Measurements from ENCODE around the gene CLCNKB. TPM values are rescaled to one million over a fixed set of nuclear protein-coding genes. Genes with fewer than 3 reads are reported as not detected.
"Not testable (repeated sequence)": the region's sequence is repeated elsewhere in the genome, so short reads cannot be mapped to it uniquely, and the experiment has no call there.

Gene CLCNKB
- total RNA-seq, 1 donor from 2014 or later: not detected

DNA sequence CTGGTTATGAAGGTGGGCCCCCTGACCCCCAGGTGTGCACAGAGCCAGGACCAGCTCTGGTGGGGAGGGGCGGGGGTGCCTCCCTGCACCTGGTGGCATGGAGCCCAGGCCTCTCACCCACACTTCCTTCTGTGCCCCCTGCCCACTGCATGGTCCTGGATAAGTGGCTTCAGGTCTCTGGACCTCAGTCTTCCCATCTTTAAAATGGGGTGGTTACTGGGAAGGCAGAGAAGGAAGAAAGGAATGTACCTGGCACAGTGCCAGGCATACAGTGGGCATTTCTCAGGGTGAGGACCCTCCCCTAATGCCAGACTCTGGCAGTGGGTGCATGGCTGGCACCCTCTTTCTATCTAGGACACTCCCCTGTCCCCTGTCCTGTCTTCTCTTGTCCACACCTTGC is 14.3 kb upstream of the CLCNKB start:
- intact Hi-C loops (cut with micrococcal nuclease): no loop called here

DNA sequence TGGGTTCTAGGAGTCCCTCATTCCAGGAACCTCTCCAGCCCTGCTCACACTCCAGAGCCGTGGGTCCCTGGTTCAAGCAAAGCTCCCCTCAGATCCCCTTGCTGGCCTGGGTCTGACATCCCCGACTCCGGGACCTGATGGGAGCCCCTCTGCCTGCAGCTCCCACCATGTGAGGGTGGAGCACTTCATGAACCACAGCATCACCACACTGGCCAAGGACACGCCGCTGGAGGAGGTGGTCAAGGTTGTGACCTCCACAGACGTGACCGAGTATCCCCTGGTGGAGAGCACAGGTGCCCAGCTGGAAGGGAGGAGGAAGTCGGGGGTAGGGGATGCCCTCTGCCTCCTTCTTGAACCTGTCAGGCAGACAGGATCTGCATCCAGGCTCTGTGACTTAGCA is 12.0 kb upstream of the CLCNKB start:
- intact Hi-C loops (cut with micrococcal nuclease): no loop called here

DNA sequence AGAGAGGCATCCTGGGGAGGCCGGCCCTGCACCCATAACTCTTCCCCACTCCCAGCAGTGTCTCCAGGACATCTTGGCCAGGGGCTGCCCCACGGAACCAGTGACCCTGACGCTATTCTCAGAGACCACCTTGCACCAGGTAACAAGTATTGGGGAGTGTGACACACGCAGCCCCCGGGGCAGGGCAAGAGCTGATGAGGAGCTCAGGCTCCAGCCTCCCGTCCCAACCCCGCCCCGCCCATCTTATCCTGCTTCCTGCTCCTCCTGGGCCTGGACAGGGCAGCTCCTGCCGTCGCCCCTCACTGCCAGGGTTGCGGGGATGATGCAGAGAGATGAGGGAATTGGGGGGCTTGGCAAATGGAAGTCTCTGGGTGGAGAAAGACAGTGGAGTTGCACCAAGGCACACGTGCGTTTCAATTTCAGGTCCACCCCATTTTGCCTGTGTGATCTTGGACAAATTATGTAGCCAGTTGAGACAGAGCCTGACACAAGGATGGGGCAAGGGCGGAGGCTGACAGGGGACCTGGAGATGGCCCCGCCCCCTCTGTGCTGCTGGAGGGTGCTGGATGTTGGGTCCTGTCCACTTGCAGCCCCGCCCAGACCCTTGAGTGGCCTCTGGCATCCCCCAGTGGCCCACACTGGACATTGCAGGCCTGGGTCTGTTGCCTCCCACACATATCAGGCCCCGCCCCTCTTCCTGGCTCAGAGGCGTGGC is 11.0 kb upstream of the CLCNKB start:
- intact Hi-C loops (cut with micrococcal nuclease): loop anchor here (1.0 kb wide), 2 partner anchors 229 to 240 kb away; no protein-coding TSS in a partner anchor

- intact Hi-C loops (cut with micrococcal nuclease): loop anchor here (1.0 kb wide), 2 partner anchors 230 to 241 kb away; no protein-coding TSS in a partner anchor
These were observed 10.4 kb upstream of the CLCNKB start for GRCh38 chr1:16033103-16033632.

DNA sequence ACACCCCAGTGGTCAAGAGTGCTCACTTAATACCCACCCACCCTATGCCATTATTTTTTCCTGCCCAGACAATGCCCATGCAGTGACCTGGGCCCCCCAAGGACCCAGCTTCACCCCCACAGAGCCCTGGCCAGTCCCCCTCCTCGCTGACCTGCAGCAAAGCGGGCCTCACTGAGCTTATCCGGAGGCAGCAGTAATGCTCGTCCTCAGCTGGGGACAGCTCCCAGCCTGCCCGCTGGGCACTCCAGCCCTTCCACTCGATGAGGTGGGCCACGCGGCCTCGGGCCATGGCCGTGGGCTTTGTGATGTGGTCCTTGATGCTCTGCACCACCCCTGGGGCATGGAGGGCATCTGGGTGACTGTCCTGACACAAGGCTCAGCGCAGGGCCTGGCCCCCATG is 7.1 kb upstream of the CLCNKB start:
- intact Hi-C loops (cut with micrococcal nuclease): not testable (repeated sequence)

- intact Hi-C loops (cut with micrococcal nuclease): no loop called here
These were observed 5.0 kb upstream of the CLCNKB start for GRCh38 chr1:16038620-16038912.

DNA sequence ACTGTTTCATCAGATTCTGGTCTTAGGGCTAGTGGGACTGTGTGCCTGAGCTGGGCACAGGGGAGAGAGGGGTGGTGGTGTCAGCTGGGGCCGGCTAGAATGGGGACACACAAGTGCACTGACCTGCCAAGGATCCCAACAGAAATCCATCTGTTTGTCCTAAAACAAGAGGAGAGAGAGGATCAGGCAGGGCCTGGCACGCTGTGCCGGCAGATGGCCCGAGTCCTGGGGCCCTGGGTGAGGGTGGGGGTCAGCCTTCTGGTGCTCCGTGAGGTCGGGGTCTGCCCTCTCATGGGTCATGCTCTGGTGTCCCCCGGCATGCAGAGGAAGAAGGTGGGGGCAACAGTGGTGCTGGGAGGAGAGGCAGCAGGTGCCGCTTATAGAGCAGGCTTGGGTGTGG is 3.7 kb upstream of the CLCNKB start:
- intact Hi-C loops (cut with micrococcal nuclease): not testable (repeated sequence)

DNA sequence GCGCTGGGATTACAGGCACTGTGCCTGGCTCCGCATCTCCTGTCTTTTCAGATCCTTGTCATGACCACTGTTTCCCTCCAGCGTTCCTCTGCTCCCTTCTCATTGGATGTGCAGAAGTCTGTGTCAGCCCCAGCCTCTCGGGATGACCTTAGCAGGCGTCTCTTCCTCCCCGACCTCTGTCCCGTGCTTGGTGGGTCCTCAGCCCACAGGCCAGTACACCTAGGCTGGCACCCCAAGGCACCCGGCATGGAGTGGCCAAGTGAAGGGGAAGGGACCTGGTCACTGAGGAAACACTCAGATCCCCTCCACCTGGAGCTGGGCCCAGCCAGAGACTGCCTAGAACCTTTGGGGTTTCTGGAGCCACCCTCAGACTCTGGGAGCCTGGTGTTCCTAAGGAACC is 2.4 kb upstream of the CLCNKB start:
- intact Hi-C loops (cut with micrococcal nuclease): no loop called here

- intact Hi-C loops (cut with micrococcal nuclease): no loop called here
These were observed 1.5 kb upstream of the CLCNKB start for GRCh38 chr1:16042096-16042495.

- intact Hi-C loops (cut with micrococcal nuclease): not testable (repeated sequence)
These were observed 928 bp upstream of the CLCNKB start for GRCh38 chr1:16042654-16043053.

GRCh38 chr1:16043950-16044349 is 368 bp downstream of the CLCNKB start:
- intact Hi-C loops (cut with micrococcal nuclease): no loop called here

DNA sequence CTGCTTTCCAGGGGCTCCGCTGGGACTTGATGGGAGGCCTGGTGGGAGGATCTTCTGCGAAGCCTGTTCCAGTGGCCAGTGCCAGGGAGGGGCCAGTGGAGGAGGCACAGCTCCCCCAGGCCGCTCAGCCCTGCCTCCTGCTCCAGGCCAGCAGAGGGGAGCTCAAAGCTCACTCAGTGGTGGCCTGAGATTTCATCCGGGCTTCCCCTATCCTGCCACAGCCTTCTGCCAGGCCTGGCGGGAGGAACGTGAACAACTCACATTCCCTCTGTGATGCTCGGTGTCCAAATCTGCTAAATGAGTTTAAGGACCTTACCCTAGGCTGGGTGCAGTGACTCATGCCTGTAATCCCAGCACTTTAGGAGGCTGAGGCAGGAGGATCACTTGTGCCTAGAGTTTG is 3.3 kb downstream of the CLCNKB start:
- intact Hi-C loops (cut with micrococcal nuclease): no loop called here

- intact Hi-C loops (cut with micrococcal nuclease): no loop called here
These were observed 4.4 kb downstream of the CLCNKB start for GRCh38 chr1:16047791-16048475.

DNA sequence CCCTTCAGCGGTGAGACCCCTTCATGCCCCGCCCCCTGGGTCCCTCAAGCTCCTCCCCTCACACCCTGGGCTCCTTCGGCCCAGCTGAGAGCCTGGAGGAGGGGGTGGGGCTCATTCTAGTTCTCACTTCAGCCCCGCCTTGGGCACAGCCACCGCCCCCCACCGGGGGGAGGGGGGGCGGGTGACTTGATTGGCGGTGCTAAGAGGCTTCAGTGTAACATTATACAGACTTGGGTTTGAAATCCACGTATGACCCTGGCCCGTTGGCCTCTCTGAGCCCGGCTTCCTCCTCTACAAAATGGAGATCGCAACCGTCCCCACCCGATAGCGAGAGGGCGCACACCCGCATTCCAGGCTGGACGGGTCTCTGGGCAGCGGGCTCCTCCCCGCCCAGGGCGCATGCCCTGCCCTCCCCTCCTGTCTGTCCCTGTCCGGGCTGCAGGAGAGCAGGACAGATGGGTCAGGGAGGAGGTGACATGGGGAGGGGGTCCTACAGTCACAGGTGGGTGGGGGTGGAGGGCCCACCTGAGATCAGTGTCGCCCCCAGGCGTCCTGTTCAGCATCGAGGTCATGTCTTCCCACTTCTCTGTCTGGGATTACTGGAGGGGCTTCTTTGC is 5.1 kb downstream of the CLCNKB start:
- intact Hi-C loops (cut with micrococcal nuclease): no loop called here

- intact Hi-C loops (cut with micrococcal nuclease): loop anchor here (1.0 to 10.0 kb wide), 2 partner anchors 9 to 436 kb away; partner anchors contain the start of gene DDI2
These were observed 6.7 kb downstream of the CLCNKB start for GRCh38 chr1:16050328-16050727.

- intact Hi-C loops (cut with micrococcal nuclease): loop anchor here (10.0 kb wide), 1 partner anchor 436 kb away; the partner anchor contains the start of gene DDI2
These were observed 7.5 kb downstream of the CLCNKB start for GRCh38 chr1:16051039-16051438.

- intact Hi-C loops (cut with micrococcal nuclease): loop anchor here (10.0 kb wide), 1 partner anchor 437 kb away; the partner anchor contains the start of gene DDI2
These were observed 8.4 kb downstream of the CLCNKB start for GRCh38 chr1:16051949-16052348.

DNA sequence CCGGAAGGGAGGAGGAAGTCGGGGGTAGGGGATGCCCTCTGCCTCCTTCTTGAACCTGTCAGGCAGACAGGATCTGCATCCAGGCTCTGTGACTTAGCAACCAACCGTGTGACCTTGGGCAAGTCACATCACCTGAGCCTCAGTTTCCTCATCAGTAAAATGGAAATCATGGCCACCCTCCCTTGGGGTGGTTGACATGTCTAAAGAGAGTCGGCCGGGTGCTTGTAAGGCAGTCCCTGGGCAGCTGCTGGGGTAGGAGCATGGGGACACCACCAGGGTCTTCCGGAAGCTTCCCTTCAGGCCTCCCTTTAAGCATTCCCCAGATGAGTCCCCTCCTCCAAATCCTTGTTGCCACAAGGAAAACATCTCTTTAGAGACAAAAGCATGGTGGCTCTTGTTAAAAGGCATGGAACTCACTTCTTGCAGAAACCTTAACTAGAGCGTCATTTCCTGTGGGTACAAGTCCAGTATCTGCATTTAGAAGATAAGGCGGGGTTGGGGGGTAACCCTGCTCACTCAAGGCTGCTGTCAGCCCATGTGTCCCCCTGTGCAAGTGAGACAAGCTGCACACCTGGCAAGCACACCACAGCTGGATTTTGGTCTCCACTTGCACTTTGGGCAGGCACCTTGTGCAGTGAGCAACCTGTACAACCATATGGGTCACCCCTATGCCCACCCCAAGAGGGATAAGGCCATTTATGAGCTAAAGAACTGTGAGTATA is 10.4 kb downstream of the CLCNKB start:
- intact Hi-C loops (cut with micrococcal nuclease): loop anchor here (10.0 kb wide), 1 partner anchor 439 kb away; the partner anchor contains the start of gene DDI2

GRCh38 chr1:16054598-16055540 is 11.3 kb downstream of the CLCNKB start:
- intact Hi-C loops (cut with micrococcal nuclease): loop anchor here (10.0 kb wide), 1 partner anchor 440 kb away; the partner anchor contains the start of gene DDI2

Measured in T-helper 1 cell treated with Interleukin-12 subunit alpha and Interleukin-12 subunit beta and Interleukin-4 antibody, amounts not matched to agents 30 ng/mL and 1 ng/mL, for 36 hours (primary cell).